ENCODE measurements around the gene FES.

FES gene

DNA sequence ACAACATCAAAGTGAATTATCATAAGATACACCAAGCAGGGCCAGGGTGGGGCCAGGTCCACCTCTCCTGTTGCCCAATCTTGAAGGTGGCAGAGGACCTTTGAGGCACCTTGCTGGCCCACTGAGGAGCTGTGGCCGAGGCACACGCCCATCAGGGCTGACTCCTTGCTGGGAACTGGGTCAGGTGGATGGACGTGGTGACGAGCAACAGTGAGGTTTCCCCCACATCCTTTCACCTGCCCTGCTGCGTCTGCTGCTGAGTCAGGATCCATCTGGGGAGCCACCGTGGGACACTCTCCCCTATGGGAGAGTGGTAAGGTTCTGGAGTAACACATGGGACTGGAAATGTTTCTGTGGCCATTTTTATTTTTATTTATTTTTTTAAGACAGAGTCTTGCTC is 33.2 kb upstream of the FES start:
- peaks cover 36% of the 10 kb centered on the region for H3K36me3 Mint-ChIP-seq (ENCODE audit: insufficient read depth)
- ATAC-seq (replicated peaks) (peak; percentile 66), DNase-seq (peak in 2 of 3 experiments; percentile 57 to 59)
- peaks cover 19 to 41% of the 10 kb centered on the region in 2 donors for H3K4me1 Mint-ChIP-seq (ENCODE audit: low read depth in 2 of 2)
- H3K9me3 Mint-ChIP-seq: no peaks in the 10 kb centered on the region
- H3K27ac Mint-ChIP-seq: peak overlapping the region; percentile 86 to 97
- H3K27me3 Mint-ChIP-seq: peaks cover 7 to 8% of the 10 kb centered on the region in 2 donors
- peak overlapping the region; percentile 58 to 80 for H3K4me3 Mint-ChIP-seq

DNA sequence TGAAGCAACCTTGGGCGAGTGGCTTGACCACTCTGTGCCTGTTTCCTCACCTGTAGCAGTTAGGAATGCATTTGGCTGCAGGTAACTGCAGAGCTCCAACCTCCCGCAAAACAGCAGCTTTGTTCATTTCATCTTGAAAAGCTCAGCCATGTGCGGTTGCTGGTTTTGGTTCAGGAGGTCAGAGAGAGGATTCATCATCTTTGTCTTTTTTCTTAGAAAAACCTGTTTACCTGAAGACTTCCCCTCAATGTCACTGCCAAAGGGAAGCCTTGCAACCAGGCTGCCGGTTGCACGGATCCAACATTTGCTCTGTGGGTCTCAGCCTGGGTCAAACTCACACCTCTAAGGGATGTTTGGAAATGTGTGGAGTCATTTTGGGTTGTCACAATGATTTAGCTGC is 32.4 kb upstream of the FES start:
- Mint-ChIP-seq H3K4me3 (peak overlapping the region; percentile 65 to 80), H3K4me1 (ENCODE audit: low read depth in 2 of 2) (peaks cover 27 to 50% of the 10 kb centered on the region in 2 donors), H3K9me3 (no peaks in the 10 kb centered on the region), H3K27ac (peak overlapping the region; percentile 86 to 97), H3K36me3 (ENCODE audit: insufficient read depth) (peaks cover 43% of the 10 kb centered on the region), H3K27me3 (peaks cover 7 to 8% of the 10 kb centered on the region in 2 donors)
- DNase-seq: no peak
- ATAC-seq (replicated peaks): no peak

DNA sequence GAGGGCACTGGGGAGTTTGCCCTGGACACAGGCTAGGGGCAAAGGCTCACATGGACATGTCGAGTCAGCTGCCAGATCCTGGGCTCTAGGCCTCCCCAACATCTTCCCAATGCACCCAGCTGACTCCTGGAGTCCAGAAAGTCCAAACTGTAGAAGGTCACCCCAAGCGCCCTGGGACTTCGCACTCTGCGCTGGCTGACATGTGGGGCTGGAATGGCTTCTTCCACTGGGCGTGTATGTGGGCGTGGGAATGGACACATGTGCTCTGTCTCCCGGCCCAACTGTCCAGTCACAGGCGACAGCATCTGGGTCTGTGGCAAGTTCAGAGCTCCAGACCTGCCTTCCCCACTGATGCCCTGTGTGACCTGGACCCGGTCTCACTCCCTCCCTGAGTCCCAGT is 29.2 kb upstream of the FES start:
- H3K36me3 Mint-ChIP-seq (ENCODE audit: insufficient read depth): peaks cover 45% of the 10 kb centered on the region
- ATAC-seq (replicated peaks): no peak
- H3K4me3 Mint-ChIP-seq: peak overlapping the region in 1 of 2 donors; percentile 48
- H3K4me1 Mint-ChIP-seq (ENCODE audit: low read depth in 2 of 2): peaks cover 27 to 64% of the 10 kb centered on the region in 2 donors
- H3K27me3 Mint-ChIP-seq: peaks cover 7 to 8% of the 10 kb centered on the region in 2 donors
- DNase-seq: no peak
- peak overlapping the region; percentile 56 to 85 for H3K27ac Mint-ChIP-seq
- no peaks in the 10 kb centered on the region for H3K9me3 Mint-ChIP-seq

GRCh38 chr15:90857337-90857736 is 27.0 kb upstream of the FES start:
- no peaks in the 10 kb centered on the region for H3K9me3 Mint-ChIP-seq
- peak overlapping the region; percentile 29 to 85 for H3K27ac Mint-ChIP-seq
- peak overlapping the region in 1 of 2 donors; percentile 51 for H3K4me3 Mint-ChIP-seq
- H3K36me3 Mint-ChIP-seq (ENCODE audit: insufficient read depth): peaks cover 30% of the 10 kb centered on the region
- no peak for DNase-seq
- H3K27me3 Mint-ChIP-seq: no peaks in the 10 kb centered on the region
- no peak for ATAC-seq (replicated peaks)
- peaks cover 18 to 50% of the 10 kb centered on the region in 2 donors for H3K4me1 Mint-ChIP-seq (ENCODE audit: low read depth in 2 of 2)

GRCh38 chr15:90857883-90858443 is 26.3 kb upstream of the FES start:
- Mint-ChIP-seq H3K27ac (peak overlapping the region; percentile 29 to 85), H3K27me3 (no peaks in the 10 kb centered on the region), H3K4me3 (peak overlapping the region in 1 of 2 donors; percentile 51), H3K4me1 (ENCODE audit: low read depth in 2 of 2) (peaks cover 12 to 43% of the 10 kb centered on the region in 2 donors), H3K36me3 (ENCODE audit: insufficient read depth) (peaks cover 24% of the 10 kb centered on the region), H3K9me3 (no peaks in the 10 kb centered on the region)
- peak; percentile 4 for ATAC-seq (replicated peaks)
- DNase-seq: no peak

GRCh38 chr15:90859234-90860131 is 24.8 kb upstream of the FES start:
- H3K4me1 Mint-ChIP-seq (ENCODE audit: low read depth in 2 of 2): peaks cover 8 to 36% of the 10 kb centered on the region in 2 donors
- peak overlapping the region in 1 of 2 donors; percentile 36 for H3K4me3 Mint-ChIP-seq
- no peaks in the 10 kb centered on the region for H3K9me3 Mint-ChIP-seq
- H3K27ac Mint-ChIP-seq: peak overlapping the region in 1 of 2 donors; percentile 80
- no peak for ATAC-seq (replicated peaks)
- DNase-seq: no peak
- H3K27me3 Mint-ChIP-seq: no peaks in the 10 kb centered on the region
- peaks cover 14% of the 10 kb centered on the region for H3K36me3 Mint-ChIP-seq (ENCODE audit: insufficient read depth)

- Mint-ChIP-seq H3K27me3 (no peaks in the 10 kb centered on the region), H3K4me1 (ENCODE audit: low read depth in 2 of 2) (peaks cover 8 to 28% of the 10 kb centered on the region in 2 donors), H3K36me3 (ENCODE audit: insufficient read depth) (peaks cover 12% of the 10 kb centered on the region), H3K27ac (peak overlapping the region in 1 of 2 donors; percentile 80), H3K9me3 (no peaks in the 10 kb centered on the region), H3K4me3 (no peak overlapping the region)
- no peak for DNase-seq
- ATAC-seq (replicated peaks): no peak
Measured at GRCh38 chr15:90860450-90860849, 23.9 kb upstream of the FES start.

- Mint-ChIP-seq H3K36me3 (ENCODE audit: insufficient read depth) (peaks cover 9% of the 10 kb centered on the region), H3K27me3 (no peaks in the 10 kb centered on the region), H3K27ac (no peak overlapping the region), H3K9me3 (no peaks in the 10 kb centered on the region), H3K4me3 (no peak overlapping the region), H3K4me1 (ENCODE audit: low read depth in 2 of 2) (peaks cover 8 to 24% of the 10 kb centered on the region in 2 donors)
- ATAC-seq (replicated peaks): no peak
- DNase-seq: no peak
Measured at GRCh38 chr15:90860942-90861675, 23.2 kb upstream of the FES start.

GRCh38 chr15:90862487-90862886 is 21.8 kb upstream of the FES start:
- ATAC-seq (replicated peaks): no peak
- H3K36me3 Mint-ChIP-seq (ENCODE audit: insufficient read depth): peaks cover 2% of the 10 kb centered on the region
- H3K9me3 Mint-ChIP-seq: no peaks in the 10 kb centered on the region
- H3K27ac Mint-ChIP-seq: no peak overlapping the region
- H3K4me3 Mint-ChIP-seq: no peak overlapping the region
- H3K27me3 Mint-ChIP-seq: no peaks in the 10 kb centered on the region
- H3K4me1 Mint-ChIP-seq (ENCODE audit: low read depth in 2 of 2): peaks cover 0 to 15% of the 10 kb centered on the region in 2 donors
- no peak for DNase-seq

DNA sequence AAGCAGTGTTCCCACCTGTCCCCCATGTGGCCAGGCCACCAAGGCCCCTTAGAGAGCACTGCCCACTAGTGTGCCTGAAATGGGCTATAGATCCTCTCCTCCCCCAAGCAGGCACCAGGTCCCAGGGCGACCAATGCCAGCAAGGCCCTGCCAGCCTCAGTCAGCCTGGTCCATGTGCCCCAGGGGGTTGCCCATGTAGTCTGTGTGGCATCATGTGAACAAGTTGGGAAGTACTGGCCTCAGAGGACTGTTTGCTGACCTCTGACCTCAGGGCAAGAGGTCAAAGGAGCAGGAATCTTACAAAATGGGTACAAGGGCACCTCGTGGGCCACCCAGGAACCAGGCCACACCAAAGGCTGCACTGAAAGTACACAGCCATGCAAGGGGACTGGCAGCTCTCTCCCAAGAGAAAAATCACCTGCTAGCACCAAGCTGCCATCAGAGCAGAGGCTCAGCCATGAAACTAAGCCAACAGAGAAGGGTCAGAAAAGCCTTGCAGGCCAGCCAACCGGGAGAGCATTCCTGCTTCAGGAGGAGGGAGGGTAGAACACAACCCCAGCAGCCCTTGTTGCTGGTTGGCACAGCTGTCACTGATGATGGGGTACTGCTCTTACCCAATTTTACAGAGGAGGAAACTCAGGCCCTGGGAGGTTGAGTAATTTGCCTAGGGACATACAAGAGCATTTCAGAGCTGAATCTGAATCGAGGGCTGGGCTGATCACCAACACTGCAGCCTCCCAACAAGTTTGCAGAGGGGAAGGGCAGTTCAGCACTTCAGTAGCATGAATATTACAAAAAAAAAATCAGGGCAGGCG is 21.1 kb upstream of the FES start:
- Mint-ChIP-seq H3K27me3 (no peaks in the 10 kb centered on the region), H3K4me3 (no peak overlapping the region), H3K9me3 (no peaks in the 10 kb centered on the region), H3K27ac (no peak overlapping the region), H3K4me1 (ENCODE audit: low read depth in 2 of 2) (peaks cover 0 to 9% of the 10 kb centered on the region in 2 donors), H3K36me3 (ENCODE audit: insufficient read depth) (no peaks in the 10 kb centered on the region)
- ATAC-seq (replicated peaks): no peak
- no peak for DNase-seq

- no peaks in the 10 kb centered on the region for H3K27me3 Mint-ChIP-seq
- H3K4me1 Mint-ChIP-seq (ENCODE audit: low read depth in 2 of 2): peaks cover 0 to 9% of the 10 kb centered on the region in 2 donors
- no peak overlapping the region for H3K27ac Mint-ChIP-seq
- no peaks in the 10 kb centered on the region for H3K36me3 Mint-ChIP-seq (ENCODE audit: insufficient read depth)
- no peak overlapping the region for H3K4me3 Mint-ChIP-seq
- ATAC-seq (replicated peaks) (no peak), DNase-seq (no peak)
- H3K9me3 Mint-ChIP-seq: no peaks in the 10 kb centered on the region
Measured at GRCh38 chr15:90863987-90864386, 20.3 kb upstream of the FES start.

DNA sequence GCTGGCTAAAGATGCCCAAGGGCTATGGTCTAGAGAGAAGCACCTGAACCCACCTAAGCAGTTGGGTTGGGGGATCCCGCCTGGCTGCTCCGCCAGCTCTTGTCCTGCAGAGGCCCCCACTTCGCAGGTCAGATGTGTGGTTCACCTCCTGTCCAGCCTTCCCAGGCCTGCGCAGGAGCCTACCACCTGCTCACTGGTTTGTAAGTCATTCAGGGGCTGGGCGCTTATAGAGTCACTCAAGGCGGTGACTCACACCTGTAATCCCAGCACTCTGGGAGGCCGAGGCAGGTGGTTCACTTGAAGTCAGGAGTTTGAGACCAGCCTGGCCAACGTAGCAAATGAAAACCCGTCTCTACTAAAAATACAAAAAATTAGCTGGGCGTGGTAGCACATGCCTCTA is 19.8 kb upstream of the FES start:
- Mint-ChIP-seq H3K36me3 (ENCODE audit: insufficient read depth) (no peaks in the 10 kb centered on the region), H3K27ac (no peak overlapping the region), H3K9me3 (no peaks in the 10 kb centered on the region), H3K4me1 (ENCODE audit: low read depth in 2 of 2) (peaks cover 5 to 9% of the 10 kb centered on the region in 2 donors), H3K4me3 (no peak overlapping the region), H3K27me3 (no peaks in the 10 kb centered on the region)
- ATAC-seq (replicated peaks) (no peak), DNase-seq (no peak)

- ATAC-seq (replicated peaks) (no peak), DNase-seq (no peak)
- no peaks in the 10 kb centered on the region for H3K9me3 Mint-ChIP-seq
- H3K27ac Mint-ChIP-seq: no peak overlapping the region
- peaks cover 15 to 17% of the 10 kb centered on the region in 2 donors for H3K4me1 Mint-ChIP-seq (ENCODE audit: low read depth in 2 of 2)
- H3K27me3 Mint-ChIP-seq: no peaks in the 10 kb centered on the region
- H3K36me3 Mint-ChIP-seq (ENCODE audit: insufficient read depth): peaks cover 10% of the 10 kb centered on the region
- no peak overlapping the region for H3K4me3 Mint-ChIP-seq
Measured at GRCh38 chr15:90865702-90866101, 18.6 kb upstream of the FES start.

All from effector memory CD8-positive, alpha-beta T cell (primary cell).